Subcutaneous abdominal adipose tissue (tissue), 5 donors: ENCODE measurements around the gene PRKAR1B.

Experiments used
- H3K27ac ChIP-seq: one replicate; pipeline ENCODE4 v1.7.0; 2013; ENCODE audit warnings: low read depth, mild to moderate bottlenecking, inconsistent platforms, low read length, moderate library complexity
- H3K27me3 ChIP-seq, 5 donors: one replicate each; pipeline ENCODE4 v1.7.0; 2013; ENCODE audit warnings: low read length in 5 of 5, inconsistent platforms in 1 of 5; ENCODE audit not compliant: control insufficient read depth in 5 of 5, insufficient read depth in 4 of 5
- H3K36me3 ChIP-seq, 5 donors: one replicate each; pipeline ENCODE4 v1.7.0; 2013; ENCODE audit warnings: low read length in 5 of 5; ENCODE audit not compliant: control insufficient read depth in 5 of 5, insufficient read depth in 5 of 5
- H3K4me1 ChIP-seq, 5 donors: one replicate each; pipeline ENCODE4 v1.7.0; 2013; ENCODE audit warnings: low read length in 5 of 5, mild to moderate bottlenecking in 3 of 5, moderate library complexity in 1 of 5; ENCODE audit not compliant: control insufficient read depth in 5 of 5, insufficient read depth in 5 of 5
- H3K4me3 ChIP-seq, 5 donors: one replicate each; pipeline ENCODE4 v1.7.0; 2013; ENCODE audit warnings: low read length in 5 of 5, low read depth in 1 of 5
- H3K9ac ChIP-seq, 5 donors: one replicate each; pipeline ENCODE4 v1.7.0; 2013; ENCODE audit warnings: low read length in 5 of 5, mild to moderate bottlenecking in 4 of 5, moderate library complexity in 3 of 5
- H3K9me3 ChIP-seq, 5 donors: one replicate each; pipeline ENCODE4 v1.7.0; 2013; ENCODE audit warnings: low read length in 5 of 5; ENCODE audit not compliant: control insufficient read depth in 5 of 5
- donor health status: healthy.
- donor health status: healthy.
- donor health status: healthy.
- donor health status: healthy.
- donor health status: healthy.

The PRKAR1B gene

GRCh38 chr7:577741-578370 lies 149.2 kb downstream of the PRKAR1B start:
- peaks cover 0 to 7% (median 0%) of the 10 kb centered on the region in 5 donors for H3K36me3 ChIP-seq
- no peaks in the 10 kb centered on the region for H3K9me3 ChIP-seq
- H3K4me1 ChIP-seq, result no peaks in the 10 kb centered on the region
- no peak overlapping the region for H3K27ac ChIP-seq
- H3K9ac ChIP-seq, result no peak overlapping the region
- no peaks in the 10 kb centered on the region for H3K27me3 ChIP-seq
- no peak overlapping the region for H3K4me3 ChIP-seq

- Histone ChIP-seq H3K9me3 (no peaks in the 10 kb centered on the region), H3K9ac (no peak overlapping the region), H3K27me3 (no peaks in the 10 kb centered on the region), H3K27ac (no peak overlapping the region), H3K4me3 (no peak overlapping the region), H3K36me3 (peaks cover 0 to 6% (median 0%) of the 10 kb centered on the region in 5 donors), H3K4me1 (no peaks in the 10 kb centered on the region)
Measured at GRCh38 chr7:577278-577665, 149.8 kb downstream of the PRKAR1B start.

- no peak overlapping the region for H3K27ac ChIP-seq
- H3K9me3 ChIP-seq, result no peaks in the 10 kb centered on the region
- no peak overlapping the region for H3K4me3 ChIP-seq
- no peak overlapping the region for H3K9ac ChIP-seq
- no peaks in the 10 kb centered on the region for H3K4me1 ChIP-seq
- H3K27me3 ChIP-seq, result no peaks in the 10 kb centered on the region
- peaks cover 0 to 3% (median 0%) of the 10 kb centered on the region in 5 donors for H3K36me3 ChIP-seq
Measured at GRCh38 chr7:576524-577277, 150.4 kb downstream of the PRKAR1B start.

- Histone ChIP-seq H3K27me3 (no peaks in the 10 kb centered on the region), H3K9ac (no peak overlapping the region), H3K9me3 (no peaks in the 10 kb centered on the region), H3K36me3 (peaks cover 0 to 3% (median 0%) of the 10 kb centered on the region in 5 donors), H3K27ac (no peak overlapping the region), H3K4me1 (no peaks in the 10 kb centered on the region), H3K4me3 (no peak overlapping the region)
Measured at GRCh38 chr7:575425-576366, 151.4 kb downstream of the PRKAR1B start.

- Histone ChIP-seq H3K4me3 (no peak overlapping the region), H3K27ac (no peak overlapping the region), H3K27me3 (no peaks in the 10 kb centered on the region), H3K9ac (no peak overlapping the region), H3K9me3 (no peaks in the 10 kb centered on the region), H3K4me1 (no peaks in the 10 kb centered on the region), H3K36me3 (peaks cover 0 to 3% (median 0%) of the 10 kb centered on the region in 5 donors)
Measured at GRCh38 chr7:574661-575395, 152.3 kb downstream of the PRKAR1B start.

- Histone ChIP-seq H3K4me1 (peaks cover 0 to 1% (median 0%) of the 10 kb centered on the region in 5 donors), H3K9ac (no peak overlapping the region), H3K27ac (no peak overlapping the region), H3K4me3 (no peak overlapping the region), H3K9me3 (no peaks in the 10 kb centered on the region), H3K27me3 (peaks cover 0 to 3% (median 0%) of the 10 kb centered on the region in 5 donors), H3K36me3 (peaks cover 0 to 3% (median 0%) of the 10 kb centered on the region in 5 donors)
Measured at GRCh38 chr7:573933-574381, 153.1 kb downstream of the PRKAR1B start.

GRCh38 chr7:573269-573932 lies 153.7 kb downstream of the PRKAR1B start:
- H3K36me3 ChIP-seq, result peaks cover 0 to 3% (median 0%) of the 10 kb centered on the region in 5 donors
- H3K27ac ChIP-seq, result no peak overlapping the region
- H3K9ac ChIP-seq, result no peak overlapping the region
- no peaks in the 10 kb centered on the region for H3K9me3 ChIP-seq
- no peak overlapping the region for H3K4me3 ChIP-seq
- peaks cover 0 to 6% (median under 1%) of the 10 kb centered on the region in 5 donors for H3K4me1 ChIP-seq
- H3K27me3 ChIP-seq, result peaks cover 0 to 3% (median 0%) of the 10 kb centered on the region in 5 donors

GRCh38 chr7:572416-573268 lies 154.4 kb downstream of the PRKAR1B start:
- peaks cover 0 to 12% (median 6%) of the 10 kb centered on the region in 5 donors for H3K4me1 ChIP-seq
- H3K27me3 ChIP-seq, result peaks cover 0 to 3% (median 0%) of the 10 kb centered on the region in 5 donors
- no peak overlapping the region for H3K4me3 ChIP-seq
- H3K9me3 ChIP-seq, result no peaks in the 10 kb centered on the region
- no peak overlapping the region for H3K27ac ChIP-seq
- peaks cover 0 to 3% (median 0%) of the 10 kb centered on the region in 5 donors for H3K36me3 ChIP-seq
- no peak overlapping the region for H3K9ac ChIP-seq
